ENCODE measurements around the gene YIPF6. TPM values are rescaled to one million over a fixed set of nuclear protein-coding genes. Genes with fewer than 3 reads are reported as not detected.
"Not testable (repeated sequence)": the region's sequence is repeated elsewhere in the genome, so short reads cannot be mapped to it uniquely, and the experiment has no call there.

The YIPF6 gene
- total RNA-seq, 1 donor from 2014 or later, result 14.9 TPM

GRCh38 chrX:68506649-68507048 is 7.8 kb downstream of the YIPF6 start:
- no peak for DNase-seq (ENCODE audit: low read depth in 2 of 2)

- DNase-seq (ENCODE audit: low read depth in 2 of 2), result peak in 1 of 2 donors; percentile 31
Observed at GRCh38 chrX:68508799-68509198, 9.9 kb downstream of the YIPF6 start.

- peak in 1 of 2 donors; percentile 50 for DNase-seq (ENCODE audit: low read depth in 2 of 2)
Observed at GRCh38 chrX:68511255-68511654, 12.4 kb downstream of the YIPF6 start.

- DNase-seq (ENCODE audit: low read depth in 2 of 2), result not testable (repeated sequence)
Observed at GRCh38 chrX:68524680-68525079, 25.8 kb downstream of the YIPF6 start.

- no peak for DNase-seq (ENCODE audit: low read depth in 2 of 2)
Observed at GRCh38 chrX:68532831-68533533, 34.1 kb downstream of the YIPF6 start.

- DNase-seq (ENCODE audit: low read depth in 2 of 2), result no peak
Observed at GRCh38 chrX:68533656-68534055, 34.8 kb downstream of the YIPF6 start.

- no peak for DNase-seq (ENCODE audit: low read depth in 2 of 2)
Observed at GRCh38 chrX:68534691-68535090, 35.8 kb downstream of the YIPF6 start.

GRCh38 chrX:68536429-68536828 is 37.6 kb downstream of the YIPF6 start:
- no peak for DNase-seq (ENCODE audit: low read depth in 2 of 2)

- no peak for DNase-seq (ENCODE audit: low read depth in 2 of 2)
Observed at GRCh38 chrX:68536884-68537283, 38.0 kb downstream of the YIPF6 start.

- no peak for DNase-seq (ENCODE audit: low read depth in 2 of 2)
Observed at GRCh38 chrX:68550193-68550592, 51.3 kb downstream of the YIPF6 start.

- no peak for DNase-seq (ENCODE audit: low read depth in 2 of 2)
Observed at GRCh38 chrX:68556036-68556435, 57.2 kb downstream of the YIPF6 start.

GRCh38 chrX:68557126-68557525 is 58.3 kb downstream of the YIPF6 start:
- not testable (repeated sequence) for DNase-seq (ENCODE audit: low read depth in 2 of 2)

- DNase-seq (ENCODE audit: low read depth in 2 of 2), result not testable (repeated sequence)
Observed at GRCh38 chrX:68559905-68560304, 61.1 kb downstream of the YIPF6 start.

GRCh38 chrX:68568136-68568535 is 69.3 kb downstream of the YIPF6 start:
- no peak for DNase-seq (ENCODE audit: low read depth in 2 of 2)

- no peak for DNase-seq (ENCODE audit: low read depth in 2 of 2)
Observed at GRCh38 chrX:68570598-68570997, 71.7 kb downstream of the YIPF6 start.

- no peak for DNase-seq (ENCODE audit: low read depth in 2 of 2)
Observed at GRCh38 chrX:68571292-68571609, 72.4 kb downstream of the YIPF6 start.

- DNase-seq (ENCODE audit: low read depth in 2 of 2), result peak in 1 of 2 donors; percentile 1
Observed at GRCh38 chrX:68571610-68572311, 72.9 kb downstream of the YIPF6 start.

- DNase-seq (ENCODE audit: low read depth in 2 of 2), result no peak
Observed at GRCh38 chrX:68574240-68574639, 75.4 kb downstream of the YIPF6 start.

- no peak for DNase-seq (ENCODE audit: low read depth in 2 of 2)
Observed at GRCh38 chrX:68579810-68580209, 81.0 kb downstream of the YIPF6 start.

GRCh38 chrX:68584221-68584620 is 85.4 kb downstream of the YIPF6 start:
- DNase-seq (ENCODE audit: low read depth in 2 of 2), result no peak
